Peyer's patch (tissue), 4 donors: ENCODE data around the gene TTC31. TPM values are rescaled to one million over a fixed set of nuclear protein-coding genes. Genes with fewer than 3 reads are reported as not detected.
"Not testable (repeated sequence)": the region's sequence is repeated elsewhere in the genome, so short reads cannot be mapped to it uniquely, and the experiment has no call there.

ENCODE experiments used
- DNase-seq, 3 donors: peaks; one replicate each; pipeline ENCODE4 v3.0.0-alpha.2; 2017 to 2019
- H3K27ac ChIP-seq, 4 donors: fragments of 200-600 bp; sonication (generic); one replicate each; pipeline ENCODE4 v1.5.1; 2016 to 2019
- H3K27me3 ChIP-seq, 2 donors: fragments of 200-600 bp; sonication (generic); one replicate each; pipeline ENCODE4 v1.5.1; 2019
- H3K36me3 ChIP-seq, 3 donors: fragments of 200-600 bp; sonication (generic); one replicate each; pipeline ENCODE4 v1.5.1; 2016 to 2019
- H3K4me1 ChIP-seq, 4 donors: fragments of 200-600 bp; sonication (generic); one replicate each; pipeline ENCODE4 v1.5.1; 2016 to 2019
- H3K4me3 ChIP-seq, 4 donors: fragments of 200-600 bp; sonication (generic); 1 replicate in 3 of 4; 2 replicates in 1 of 4; pipeline ENCODE4 v1.5.1; 2016 to 2019; ENCODE audit warnings: mild to moderate bottlenecking in 1 of 4
- H3K9me3 ChIP-seq, 4 donors: fragments of 200-600 bp; sonication (generic); one replicate each; pipeline ENCODE4 v1.5.1; 2016 to 2019; ENCODE audit warnings: mild to moderate bottlenecking in 1 of 4
- CTCF ChIP-seq, 6 experiments: fragments of 450-650 bp in 4 of 6; fragments of 200-600 bp in 2 of 6; sonication (generic) in 1 of 6; IDR thresholded peaks; one replicate each; pipeline ENCODE4 v1.5.1; 2017 to 2019; ENCODE audit warnings: antibody characterized with exemption in 6 of 6, mild to moderate bottlenecking in 3 of 6, moderate library complexity in 1 of 6
- POLR2A ChIP-seq, 2 donors: fragments of 450-650 bp; IDR thresholded peaks; one replicate each; pipeline ENCODE4 v1.5.1; 2017; ENCODE audit warnings: antibody characterized with exemption in 2 of 2, mild to moderate bottlenecking in 2 of 2, moderate library complexity in 2 of 2
- total RNA-seq, 4 donors: library from RNA; depleted of rRNA; stranded (reverse); fragments of >200 nt; gene quantifications; one replicate each; pipeline ENCODE4 v1.1.0, GENCODE V29; 2016

Gene TTC31
- total RNA-seq, 4 donors from 2014 or later: 42.9 to 79.5 (median 65.2) TPM

GRCh38 chr2:74439803-74440377 is 43.0 kb upstream of the TTC31 start:
- no peaks in the 10 kb centered on the region for H3K9me3 ChIP-seq
- peak overlapping the region; percentile 63 to 96 (median 90) for H3K27ac ChIP-seq
- no peak for DNase-seq
- H3K36me3 ChIP-seq: no peaks in the 10 kb centered on the region
- peaks cover 0 to 33% (median 14%) of the 10 kb centered on the region in 4 donors for H3K4me1 ChIP-seq
- TF ChIP-seq POLR2A (IDR thresholded peaks at IDR 0.05) (no peak), CTCF (IDR thresholded peaks at IDR 0.05) (no peak)
- peak overlapping the region; percentile 47 to 77 (median 52) for H3K4me3 ChIP-seq
- H3K27me3 ChIP-seq: no peaks in the 10 kb centered on the region

- peak in 4 of 6 experiments; percentile 12 to 66 (median 60) for TF ChIP-seq CTCF (IDR thresholded peaks at IDR 0.05)
- no peak for TF ChIP-seq POLR2A (IDR thresholded peaks at IDR 0.05)
- Histone ChIP-seq H3K27me3 (no peaks in the 10 kb centered on the region), H3K4me3 (peak overlapping the region; percentile 47 to 77 (median 52)), H3K27ac (peak overlapping the region; percentile 63 to 96 (median 90)), H3K4me1 (peaks cover 0 to 33% (median 14%) of the 10 kb centered on the region in 4 donors), H3K36me3 (no peaks in the 10 kb centered on the region), H3K9me3 (no peaks in the 10 kb centered on the region)
- peak; percentile 57 to 91 (median 90) for DNase-seq
Measured at GRCh38 chr2:74440378-74441169, 42.3 kb upstream of the TTC31 start.

GRCh38 chr2:74441170-74441689 is 41.7 kb upstream of the TTC31 start:
- TF ChIP-seq POLR2A (IDR thresholded peaks at IDR 0.05) (no peak), CTCF (IDR thresholded peaks at IDR 0.05) (no peak)
- no peaks in the 10 kb centered on the region for H3K9me3 ChIP-seq
- H3K4me1 ChIP-seq: peaks cover 0 to 33% (median 14%) of the 10 kb centered on the region in 4 donors
- peak overlapping the region; percentile 63 to 96 (median 90) for H3K27ac ChIP-seq
- H3K4me3 ChIP-seq: peak overlapping the region; percentile 47 to 77 (median 52)
- H3K36me3 ChIP-seq: no peaks in the 10 kb centered on the region
- no peaks in the 10 kb centered on the region for H3K27me3 ChIP-seq
- no peak for DNase-seq

GRCh38 chr2:74441690-74442482 is 41.0 kb upstream of the TTC31 start, which contains the start of gene RTKN:
Gene RTKN, minus strand, starts transcription at chr2:74441937. Its CDS starts 121 bp downstream, at chr2:74441816.
- TF ChIP-seq CTCF (IDR thresholded peaks at IDR 0.05) (peak in 3 of 6 experiments; percentile 24 to 48 (median 40)), POLR2A (IDR thresholded peaks at IDR 0.05) (peak; percentile 83 to 94)
- Histone ChIP-seq H3K4me1 (peaks cover 0 to 29% (median 14%) of the 10 kb centered on the region in 4 donors), H3K27me3 (no peaks in the 10 kb centered on the region), H3K4me3 (peak within 1 kb of the TSS; percentile 47 to 77 (median 52)), H3K36me3 (no peaks in the 10 kb centered on the region), H3K9me3 (no peaks in the 10 kb centered on the region), H3K27ac (peak within 1 kb of the TSS; percentile 63 to 96 (median 90))
- DNase-seq: peak in 2 of 3 donors; percentile 80 to 89

- Histone ChIP-seq H3K4me3 (peak overlapping the region in 3 of 4 donors; percentile 47 to 77 (median 52)), H3K4me1 (peaks cover 0 to 27% (median 14%) of the 10 kb centered on the region in 4 donors), H3K27ac (peak overlapping the region in 3 of 4 donors; percentile 89 to 96 (median 91))
- not testable (repeated sequence) for H3K9me3 ChIP-seq, H3K27me3 ChIP-seq, H3K36me3 ChIP-seq, DNase-seq
Measured at GRCh38 chr2:74442483-74443297, 40.2 kb upstream of the TTC31 start.
